GM18868 (cell line): ENCODE results near the gene EIF3CL.
"Not testable (repeated sequence)": the region's sequence is repeated elsewhere in the genome, so short reads cannot be mapped to it uniquely, and the experiment has no call there.

Experiments
- ATAC-seq: cut with Tn5 transposase; IDR thresholded peaks from one replicate; pipeline ENCODE4 v1.9.1; 2021; ENCODE audit warnings: mild to moderate bottlenecking, moderate library complexity; ENCODE audit not compliant: unreplicated experiment

The EIF3CL gene

GRCh38 chr16:28364268-28365173 is 39.1 kb downstream of the EIF3CL start:
- ATAC-seq = peak; percentile 90

GRCh38 chr16:28363408-28363807 is 40.2 kb downstream of the EIF3CL start, which contains the start of gene NPIPB6:
Gene NPIPB6 (minus strand): TSS chr16:28363508. CDS start chr16:28362822, 686 bp downstream.
- not testable (repeated sequence) for ATAC-seq

- ATAC-seq = not testable (repeated sequence)
These were observed 41.0 kb downstream of the EIF3CL start for GRCh38 chr16:28362600-28362999.

GRCh38 chr16:28338230-28338629 is 65.4 kb downstream of the EIF3CL start:
- ATAC-seq = not testable (repeated sequence)

GRCh38 chr16:28336940-28337710 is 66.5 kb downstream of the EIF3CL start:
- ATAC-seq = not testable (repeated sequence)

- not testable (repeated sequence) for ATAC-seq
These were observed 68.0 kb downstream of the EIF3CL start for GRCh38 chr16:28335678-28336077.

- ATAC-seq = not testable (repeated sequence)
These were observed 71.0 kb downstream of the EIF3CL start for GRCh38 chr16:28332632-28333031.

GRCh38 chr16:28330981-28331380 is 72.7 kb downstream of the EIF3CL start:
- ATAC-seq = not testable (repeated sequence)

- ATAC-seq = not testable (repeated sequence)
These were observed 73.4 kb downstream of the EIF3CL start for GRCh38 chr16:28330232-28330631.
